Chondrocyte (in vitro differentiated cells): ENCODE data around the gene TMEM98. TPM values are rescaled to one million over a fixed set of nuclear protein-coding genes. Genes with fewer than 3 reads are reported as not detected.
"Not testable (repeated sequence)": the region's sequence is repeated elsewhere in the genome, so short reads cannot be mapped to it uniquely, and the experiment has no call there.

ENCODE experiments used
- DNase-seq: peaks from one replicate; pipeline ENCODE4 v3.0.0; 2021; ENCODE audit warnings: mixed read lengths, low spot score
- H3K27ac Mint-ChIP-seq: one replicate; pipeline ENCODE4 v1.8.0; 2021; ENCODE audit warnings: mild to moderate bottlenecking, moderate library complexity, mixed read lengths; ENCODE audit not compliant: unreplicated experiment
- H3K27me3 Mint-ChIP-seq: 2 replicates; pipeline ENCODE4 v1.8.0; 2021; ENCODE audit warnings: low read depth, mixed read lengths
- H3K36me3 Mint-ChIP-seq: 2 replicates; pipeline ENCODE4 v1.8.0; 2021; ENCODE audit warnings: low read depth, mixed read lengths
- H3K4me1 Mint-ChIP-seq: 2 replicates; pipeline ENCODE4 v1.8.0; 2021; ENCODE audit warnings: low read depth, mild to moderate bottlenecking, mixed read lengths
- H3K4me3 Mint-ChIP-seq: one replicate; pipeline ENCODE4 v1.8.0; 2021; ENCODE audit warnings: mild to moderate bottlenecking, moderate library complexity, mixed read lengths; ENCODE audit not compliant: unreplicated experiment
- H3K9me3 Mint-ChIP-seq: 2 replicates; pipeline ENCODE4 v1.8.0; 2021; ENCODE audit warnings: low read depth, mixed read lengths
- CTCF ChIP-seq: fragments of 200-600 bp; sonication (generic); IDR thresholded peaks from 2 replicates; pipeline ENCODE4 v1.5.0; 2021; ENCODE audit warnings: antibody characterized with exemption, mild to moderate bottlenecking, moderate library complexity
- total RNA-seq: library from RNA; stranded (reverse); gene quantifications from 3 replicates; pipeline ENCODE4 v1.2.1, GENCODE V29; 2021

TMEM98 gene
- total RNA-seq, 1 donor from 2014 or later: 68.8 TPM

- no peak for TF ChIP-seq CTCF
- Mint-ChIP-seq H3K27me3 (peaks cover 18% of the 10 kb centered on the region), H3K4me3 (no peak overlapping the region), H3K4me1 (no peaks in the 10 kb centered on the region), H3K9me3 (peaks cover 9% of the 10 kb centered on the region), H3K27ac (no peak overlapping the region), H3K36me3 (no peaks in the 10 kb centered on the region)
- DNase-seq: no peak
These were observed 43.2 kb downstream of the TMEM98 start for GRCh38 chr17:32971171-32971570.

GRCh38 chr17:32976131-32976530 is 48.2 kb downstream of the TMEM98 start:
- Mint-ChIP-seq H3K27me3 (peaks cover 24% of the 10 kb centered on the region), H3K4me3 (no peak overlapping the region), H3K4me1 (no peaks in the 10 kb centered on the region), H3K27ac (no peak overlapping the region), H3K9me3 (no peaks in the 10 kb centered on the region), H3K36me3 (no peaks in the 10 kb centered on the region)
- no peak for DNase-seq
- no peak for TF ChIP-seq CTCF

- no peaks in the 10 kb centered on the region for H3K4me1 Mint-ChIP-seq
- no peak for TF ChIP-seq CTCF
- H3K9me3 Mint-ChIP-seq: no peaks in the 10 kb centered on the region
- no peaks in the 10 kb centered on the region for H3K36me3 Mint-ChIP-seq
- H3K4me3 Mint-ChIP-seq: no peak overlapping the region
- H3K27ac Mint-ChIP-seq: no peak overlapping the region
- no peak for DNase-seq
- H3K27me3 Mint-ChIP-seq: peaks cover 24% of the 10 kb centered on the region
These were observed 48.7 kb downstream of the TMEM98 start for GRCh38 chr17:32976605-32977004.

GRCh38 chr17:32980230-32980629 is 52.3 kb downstream of the TMEM98 start:
- Mint-ChIP-seq H3K27ac (no peak overlapping the region), H3K4me1 (no peaks in the 10 kb centered on the region), H3K36me3 (peaks cover 1% of the 10 kb centered on the region), H3K9me3 (peaks cover 5% of the 10 kb centered on the region), H3K4me3 (no peak overlapping the region), H3K27me3 (peaks cover 26% of the 10 kb centered on the region)
- DNase-seq: no peak
- TF ChIP-seq CTCF: no peak

- H3K9me3 Mint-ChIP-seq, H3K27ac Mint-ChIP-seq, H3K4me1 Mint-ChIP-seq, H3K4me3 Mint-ChIP-seq, DNase-seq, H3K36me3 Mint-ChIP-seq: not testable (repeated sequence)
- peaks cover 31% of the 10 kb centered on the region for H3K27me3 Mint-ChIP-seq
These were observed 53.7 kb downstream of the TMEM98 start for GRCh38 chr17:32981611-32982010.

GRCh38 chr17:32985050-32985756 is 57.2 kb downstream of the TMEM98 start:
- H3K4me3 Mint-ChIP-seq: no peak overlapping the region
- no peak for DNase-seq
- H3K4me1 Mint-ChIP-seq: no peaks in the 10 kb centered on the region
- peaks cover 22% of the 10 kb centered on the region for H3K27me3 Mint-ChIP-seq
- no peak for TF ChIP-seq CTCF
- H3K36me3 Mint-ChIP-seq: peaks cover 3% of the 10 kb centered on the region
- peaks cover 21% of the 10 kb centered on the region for H3K9me3 Mint-ChIP-seq
- H3K27ac Mint-ChIP-seq: no peak overlapping the region

GRCh38 chr17:32987453-32987805 is 59.5 kb downstream of the TMEM98 start:
- not testable (repeated sequence) for H3K4me3 Mint-ChIP-seq, H3K36me3 Mint-ChIP-seq, H3K4me1 Mint-ChIP-seq, DNase-seq, H3K27ac Mint-ChIP-seq
- Mint-ChIP-seq H3K9me3 (peaks cover 17% of the 10 kb centered on the region), H3K27me3 (peaks cover 21% of the 10 kb centered on the region)

- Mint-ChIP-seq H3K9me3 (peaks cover 17% of the 10 kb centered on the region), H3K27me3 (peaks cover 21% of the 10 kb centered on the region)
- not testable (repeated sequence) for H3K4me1 Mint-ChIP-seq, H3K27ac Mint-ChIP-seq, DNase-seq, H3K36me3 Mint-ChIP-seq, H3K4me3 Mint-ChIP-seq
These were observed 59.9 kb downstream of the TMEM98 start for GRCh38 chr17:32987868-32988267.
